GDM1 (cell line): ENCODE measurements around the gene TIAM2.

Experiments used
- DNase-seq: peaks from one replicate; lab custom pipeline; 2025; lab: John Stamatoyannopoulos, UW

TIAM2 gene

DNA sequence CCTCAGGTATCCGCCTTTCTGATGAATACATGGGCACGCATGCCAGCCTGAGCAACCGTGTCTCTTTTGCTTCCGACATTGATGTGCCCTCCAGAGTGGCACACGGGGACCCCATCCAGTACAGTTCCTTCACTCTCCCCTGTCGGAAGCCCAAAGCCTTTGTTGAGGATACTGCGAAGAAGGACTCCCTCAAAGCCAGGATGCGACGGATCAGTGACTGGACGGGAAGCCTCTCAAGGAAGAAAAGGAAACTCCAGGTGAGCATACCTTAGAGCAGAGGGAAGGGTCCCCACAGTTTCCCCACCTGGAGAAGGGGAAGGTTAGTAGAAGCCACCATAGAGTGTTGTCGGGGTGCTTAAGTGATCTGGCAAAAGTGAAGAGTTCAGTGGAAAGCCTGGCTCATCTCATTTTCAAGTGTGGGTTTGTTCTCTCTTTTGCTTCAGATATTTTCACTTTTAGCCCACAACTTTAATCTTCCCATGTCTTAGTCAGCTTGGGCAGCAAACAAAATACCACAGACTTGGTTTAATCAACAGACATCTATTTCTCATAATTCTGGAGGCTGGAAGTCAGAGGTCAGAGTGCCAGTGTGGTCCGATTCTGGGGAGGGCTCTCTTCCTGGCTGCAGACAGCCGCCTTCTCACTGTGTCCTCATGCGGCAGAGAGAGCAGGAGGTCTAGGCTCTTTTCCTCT is 135.2 kb downstream of the TIAM2 start:
- DNase-seq: no peak

DNA sequence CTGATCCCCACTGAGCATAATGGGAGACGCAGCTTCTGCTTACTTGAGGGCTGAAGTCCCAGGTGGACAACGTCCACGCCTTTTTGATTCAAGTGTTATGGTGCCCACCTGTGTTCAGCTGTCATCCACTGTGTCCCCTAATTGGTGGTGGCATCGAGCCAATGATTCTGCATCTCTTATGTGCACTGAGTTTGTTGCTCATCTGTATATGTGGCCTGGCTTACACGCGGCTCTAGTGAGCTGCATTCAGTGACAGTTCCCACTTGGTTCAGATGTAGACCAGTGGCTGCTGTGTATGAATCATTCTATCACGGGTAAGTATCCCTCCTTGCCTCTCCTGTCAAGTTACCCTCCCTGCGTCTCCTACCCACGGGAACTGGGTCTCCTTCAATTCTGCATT is 137.5 kb downstream of the TIAM2 start:
- no peak for DNase-seq

- DNase-seq: no peak
Measured at GRCh38 chr6:155141002-155141401, 145.9 kb downstream of the TIAM2 start.

GRCh38 chr6:155141512-155141911 is 146.4 kb downstream of the TIAM2 start:
- no peak for DNase-seq

DNA sequence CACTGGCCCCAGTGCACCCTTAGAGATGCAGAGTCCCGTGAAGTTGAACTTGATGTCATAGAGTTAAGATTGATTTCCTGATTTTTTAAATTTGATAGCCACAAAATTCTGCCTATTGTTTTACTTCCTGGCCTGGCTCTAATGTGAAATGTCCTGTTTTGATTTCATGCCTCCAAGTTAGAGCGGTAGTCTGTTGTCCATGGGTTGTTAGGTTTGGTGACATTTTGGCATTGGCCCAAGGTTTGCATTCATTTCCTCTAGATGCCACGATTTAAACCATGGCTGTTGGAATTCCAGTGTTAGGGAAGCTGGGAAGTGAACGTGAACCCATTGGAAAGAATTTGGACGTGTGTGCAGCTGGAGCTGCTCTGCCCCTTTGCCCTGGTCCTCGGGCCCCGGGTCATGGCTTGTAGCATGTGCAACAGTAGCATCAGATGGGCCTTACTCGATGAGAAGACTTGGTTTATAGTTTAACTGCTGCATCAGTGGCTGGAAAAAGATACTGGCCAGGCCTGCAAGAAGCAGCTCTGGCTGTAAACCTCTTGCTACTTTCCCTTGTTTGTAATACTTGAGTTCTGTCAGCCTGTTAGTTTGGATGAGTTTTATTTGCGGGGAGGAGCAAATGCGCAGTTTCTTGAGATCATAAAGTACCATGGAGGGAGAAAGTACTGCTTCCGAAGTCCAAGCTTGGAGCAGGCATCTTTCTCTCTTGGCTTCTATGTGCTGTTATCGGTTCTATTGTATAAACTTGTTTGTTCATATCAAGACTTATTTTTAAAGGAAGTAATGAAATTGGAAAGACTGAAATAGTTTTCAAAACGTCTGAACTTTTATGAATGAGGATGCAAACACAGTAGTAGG is 147.3 kb downstream of the TIAM2 start:
- no peak for DNase-seq

DNA sequence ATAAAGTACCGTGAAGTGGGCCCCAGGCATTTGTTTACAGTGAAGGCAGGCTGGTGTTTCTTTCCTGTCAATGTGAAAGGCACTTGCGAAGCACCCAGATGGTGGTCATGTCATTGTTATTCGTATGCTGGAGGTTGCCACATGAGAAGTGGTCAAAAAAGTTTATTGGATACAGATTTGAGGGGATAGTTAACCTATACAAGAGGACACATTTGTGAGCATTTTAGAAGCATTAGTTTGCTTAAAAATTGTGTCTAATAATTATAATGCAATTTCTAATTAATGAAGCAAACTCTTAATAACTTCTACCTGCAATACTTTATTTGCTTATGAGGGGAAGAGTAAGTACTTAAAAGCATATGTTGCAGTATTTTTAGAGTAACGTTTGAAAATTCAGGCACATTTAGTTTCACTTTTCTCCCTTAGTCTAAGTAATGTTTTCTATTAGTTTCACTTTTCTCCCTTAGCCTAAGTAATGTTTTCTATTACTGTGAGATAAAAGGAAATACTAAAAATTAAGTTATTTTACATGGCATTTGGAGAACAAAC is 148.0 kb downstream of the TIAM2 start:
- DNase-seq: no peak

DNA sequence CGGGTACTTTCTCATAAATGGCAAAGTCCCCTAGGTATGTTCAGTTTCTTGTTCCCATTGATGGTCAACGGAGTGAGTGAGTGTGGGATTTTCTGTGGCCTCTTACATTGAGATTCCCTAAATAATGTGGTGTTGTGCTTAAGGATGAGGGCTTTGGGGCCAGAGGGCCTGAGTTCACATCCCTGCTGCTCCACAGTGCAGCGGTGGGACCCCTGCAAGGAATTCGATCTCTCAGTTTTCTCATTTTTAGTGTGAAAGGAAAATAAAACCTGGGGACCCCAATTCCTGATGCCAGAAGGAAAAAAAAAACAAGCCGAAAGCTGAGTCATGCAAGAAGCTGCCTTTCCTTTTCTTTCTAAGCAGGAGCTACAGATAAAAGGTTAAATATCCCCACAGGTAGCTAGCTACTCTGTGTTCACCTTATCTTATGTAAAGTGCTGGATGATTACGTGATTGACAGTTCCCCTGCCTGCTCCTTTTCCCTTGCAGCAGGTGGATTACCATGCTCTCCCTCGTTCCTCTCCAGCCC is 148.5 kb downstream of the TIAM2 start:
- DNase-seq: no peak

DNA sequence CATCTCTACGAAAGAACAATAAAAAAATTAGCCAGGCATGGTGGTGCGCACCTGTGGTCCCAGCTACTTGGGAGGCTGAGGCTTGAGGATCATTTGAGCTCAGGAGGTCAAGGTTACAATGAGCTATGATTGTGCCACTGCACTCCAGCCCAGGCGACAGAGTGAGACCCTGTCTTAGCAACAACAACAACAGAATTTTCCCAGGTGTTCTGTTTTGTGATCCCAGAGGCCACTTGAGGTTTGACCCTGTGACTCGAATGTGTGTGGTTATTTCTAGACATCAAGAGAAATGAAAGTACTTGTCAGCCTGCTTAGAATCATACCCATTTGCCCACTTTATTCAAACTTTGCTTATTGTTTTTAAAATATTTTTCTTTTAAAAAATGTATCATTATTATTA is 151.1 kb downstream of the TIAM2 start:
- no peak for DNase-seq

DNA sequence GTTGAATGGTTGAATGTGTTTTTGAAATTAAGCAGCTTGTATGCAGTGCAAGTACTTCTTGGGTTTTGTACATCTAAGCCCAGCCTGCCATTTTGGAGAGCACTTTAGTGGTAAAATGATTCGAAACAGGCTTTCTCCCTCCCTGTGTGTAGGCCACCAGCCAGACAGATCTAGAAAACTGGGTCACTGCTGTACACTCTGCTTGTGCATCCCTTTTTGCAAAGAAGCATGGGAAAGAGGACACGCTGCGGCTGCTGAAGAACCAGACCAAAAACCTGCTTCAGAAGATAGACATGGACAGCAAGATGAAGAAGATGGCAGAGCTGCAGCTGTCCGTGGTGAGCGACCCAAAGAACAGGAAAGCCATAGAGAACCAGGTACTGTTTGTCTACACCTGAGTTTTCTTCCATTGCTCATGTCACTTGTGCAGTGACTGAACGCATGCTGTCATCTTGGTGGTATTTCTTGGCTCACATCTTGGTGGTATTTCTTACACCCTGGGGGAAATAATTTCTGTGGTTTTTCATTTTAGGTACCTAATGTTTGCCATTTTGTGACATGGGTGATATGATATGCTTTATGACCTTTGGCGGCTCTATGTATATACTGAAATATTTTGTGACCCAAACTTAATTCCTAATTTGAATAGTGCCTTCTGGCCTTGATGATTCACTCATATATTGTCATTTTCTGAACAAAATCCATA is 153.0 kb downstream of the TIAM2 start:
- no peak for DNase-seq

DNA sequence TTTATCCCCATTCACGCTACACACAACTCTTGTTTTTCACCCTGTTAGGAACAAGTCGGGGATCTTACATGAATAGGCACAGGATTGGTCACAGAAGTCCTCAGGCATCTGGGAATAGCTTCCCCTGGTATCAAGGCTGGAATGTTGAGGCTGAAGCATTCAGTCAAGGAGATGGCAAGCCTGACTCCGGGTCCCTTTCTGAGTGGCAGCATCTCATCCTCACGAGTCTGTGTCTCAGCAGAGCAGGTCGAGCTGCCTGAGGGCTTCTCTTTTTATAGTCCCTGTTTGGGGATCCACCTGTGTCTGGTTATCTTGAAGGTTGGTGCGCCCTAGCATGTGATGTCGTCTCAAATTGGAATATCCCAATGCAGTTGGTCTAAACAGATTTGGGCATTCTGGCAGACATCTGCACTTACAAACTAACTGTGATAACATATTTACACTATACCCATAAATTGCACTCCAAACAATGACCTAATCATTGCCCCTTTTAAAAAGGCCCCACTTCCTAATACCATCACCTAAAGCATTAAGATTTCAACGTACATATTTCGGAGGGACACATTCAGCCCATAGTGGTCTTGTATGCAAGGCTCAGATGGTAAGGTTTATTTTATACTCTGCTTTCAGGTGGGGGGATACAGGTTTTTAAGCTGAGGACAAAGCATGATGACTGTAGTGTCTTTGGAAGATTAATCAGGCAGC is 156.0 kb downstream of the TIAM2 start:
- DNase-seq: no peak

- no peak for DNase-seq
Measured at GRCh38 chr6:155152211-155153076, 157.3 kb downstream of the TIAM2 start.

GRCh38 chr6:155154158-155154830 is 159.2 kb downstream of the TIAM2 start:
- no peak for DNase-seq

- DNase-seq: no peak
Measured at GRCh38 chr6:155155787-155156447, 160.8 kb downstream of the TIAM2 start.

DNA sequence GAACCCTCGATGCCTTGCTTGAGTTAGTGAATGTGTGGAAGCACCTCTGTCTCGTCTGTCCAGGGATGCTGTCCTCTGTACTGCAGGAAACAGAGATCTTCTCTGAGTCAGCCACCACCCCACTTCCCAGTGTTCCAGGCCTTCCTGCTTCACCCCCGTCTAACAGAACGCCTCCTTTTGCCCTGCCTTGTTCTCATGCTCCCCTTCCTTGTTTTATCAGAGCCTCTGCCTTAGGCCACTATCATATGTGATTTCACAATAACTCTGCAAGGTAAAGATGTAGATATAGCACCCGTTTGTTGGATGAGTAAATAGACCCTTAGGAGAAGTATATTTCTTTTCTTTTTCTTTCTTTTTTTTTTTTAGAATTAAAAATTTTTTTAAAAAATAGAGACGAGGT is 162.0 kb downstream of the TIAM2 start:
- DNase-seq: no peak

DNA sequence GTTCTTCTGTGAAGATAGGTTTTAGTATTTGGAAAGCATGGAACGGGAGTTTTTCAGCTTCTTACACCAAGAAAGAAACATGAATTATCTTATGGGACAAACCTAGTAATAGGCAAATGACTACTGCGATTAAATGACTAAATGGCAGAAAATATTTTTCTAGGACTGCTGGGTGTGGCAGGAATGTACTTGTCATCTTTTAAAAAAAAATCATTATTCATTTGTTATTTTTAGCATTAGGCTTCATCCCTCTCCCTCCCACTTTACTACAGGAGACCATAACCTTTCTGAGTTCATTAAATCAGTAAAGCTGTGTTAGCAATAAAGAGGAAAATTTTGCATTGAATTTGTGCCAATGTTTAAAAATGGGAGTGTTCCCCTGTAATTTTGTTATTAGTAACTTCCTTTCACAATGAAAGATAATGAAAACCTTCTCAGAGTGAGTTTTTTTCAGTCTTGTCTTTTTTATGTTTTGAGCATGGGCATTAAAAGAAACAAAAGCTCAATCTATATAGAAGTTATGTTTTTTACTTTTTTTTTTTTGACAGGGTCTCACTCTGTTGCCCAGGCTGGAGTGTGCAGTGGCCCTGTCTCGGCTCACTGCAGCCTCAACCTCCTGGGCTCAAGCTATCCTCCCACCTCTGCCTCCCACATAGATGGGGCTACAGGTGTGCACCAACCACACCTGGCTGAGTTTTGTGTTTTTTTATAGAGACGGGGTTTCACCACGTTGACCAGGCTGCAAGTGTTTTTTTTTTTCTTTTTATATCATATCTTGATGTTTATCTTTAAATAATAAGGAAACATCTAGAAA is 163.1 kb downstream of the TIAM2 start:
- no peak for DNase-seq

- DNase-seq: no peak
Measured at GRCh38 chr6:155162682-155163081, 167.6 kb downstream of the TIAM2 start.

- DNase-seq: no peak
Measured at GRCh38 chr6:155163601-155164000, 168.5 kb downstream of the TIAM2 start.

DNA sequence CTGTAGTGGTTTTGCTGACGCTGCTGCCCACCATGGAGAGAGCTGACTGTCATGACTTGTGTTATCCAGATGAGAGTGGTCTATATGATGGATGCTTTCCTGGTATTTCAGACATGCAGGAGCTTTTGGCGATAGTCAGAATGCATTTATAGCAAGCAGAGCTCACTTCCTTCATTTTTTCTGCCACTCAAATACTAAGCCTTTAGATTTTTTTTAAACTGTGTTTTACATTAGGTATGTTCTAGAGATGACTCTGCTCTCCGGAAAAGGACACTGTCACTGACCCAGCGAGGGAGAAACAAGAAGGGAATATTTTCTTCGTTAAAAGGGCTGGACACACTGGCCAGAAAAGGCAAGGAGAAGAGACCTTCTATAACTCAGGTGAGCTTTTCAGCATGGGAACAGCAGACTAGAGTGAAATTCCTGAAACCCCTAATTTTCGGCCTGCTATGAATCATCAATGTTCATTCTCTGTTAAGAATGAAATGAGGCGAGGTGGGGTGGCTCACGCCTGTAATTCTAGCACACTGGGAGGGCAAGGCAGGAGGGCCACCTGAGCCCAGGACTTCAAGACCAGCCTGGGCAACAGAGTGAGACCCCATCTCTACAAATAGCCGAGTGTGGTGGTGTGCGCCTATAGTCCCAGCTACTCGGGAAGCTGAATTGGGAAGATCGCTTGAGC is 170.1 kb downstream of the TIAM2 start:
- DNase-seq: no peak
